NCI-H510A treated with DMSO at 0.1 percent for 48 hours (cell line): ENCODE results near the gene MYT1.
A peak's percentile ranks its signal among the peaks of the same experiment; 100 is the strongest.

Experiments used
- DNase-seq: peaks from one replicate; lab custom pipeline; 2025; lab: John Stamatoyannopoulos, UW

Gene MYT1

DNA sequence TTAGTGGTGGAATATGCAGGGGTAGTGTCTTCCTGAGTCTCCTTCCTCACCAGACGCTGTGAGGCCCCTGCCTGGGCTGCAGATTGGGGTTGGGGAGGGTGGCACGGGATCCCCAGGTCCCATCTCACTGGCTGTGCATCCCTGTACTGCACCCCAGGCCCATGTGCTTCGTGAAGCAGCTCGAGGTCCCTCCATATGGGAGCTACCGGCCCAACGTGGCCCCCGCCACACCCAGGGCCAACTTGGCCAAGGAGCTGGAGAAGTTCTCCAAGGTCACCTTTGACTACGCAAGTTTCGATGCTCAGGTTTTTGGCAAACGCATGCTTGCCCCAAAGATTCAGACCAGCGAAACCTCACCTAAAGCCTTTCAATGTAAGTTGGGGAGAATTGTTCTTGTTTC lies 52.7 kb downstream of the MYT1 start:
- no peak for DNase-seq

DNA sequence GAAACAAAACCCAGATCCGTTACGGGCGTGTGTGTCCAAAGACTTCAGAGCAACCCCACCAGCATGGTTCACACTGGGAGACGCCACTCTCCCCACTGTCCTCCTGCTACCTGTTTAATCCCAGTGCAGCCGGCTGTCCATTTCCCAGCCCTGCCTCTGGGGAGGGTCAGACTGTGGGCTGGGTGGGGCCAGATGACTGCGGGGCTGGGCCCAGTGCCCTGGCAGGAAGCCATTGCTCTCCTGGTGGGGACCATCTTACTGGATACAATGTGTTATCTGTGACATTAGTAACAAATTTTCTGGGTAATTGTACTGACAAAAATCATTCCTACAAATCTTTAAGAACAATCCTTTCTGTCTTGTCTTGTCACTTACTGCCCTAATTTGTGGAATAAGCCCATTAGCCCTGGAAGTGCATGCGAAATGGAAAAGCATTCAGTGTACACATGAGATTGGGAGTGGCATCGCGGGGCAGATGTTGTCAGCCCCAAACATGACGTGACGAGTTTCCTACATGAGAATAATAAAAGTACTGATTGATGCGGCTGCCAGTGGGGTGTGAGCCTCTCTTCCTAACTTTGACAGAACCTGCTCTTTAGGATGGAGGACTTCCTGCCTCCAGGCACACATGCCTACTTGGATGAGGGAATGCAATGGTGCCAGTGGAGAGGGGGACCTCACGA lies 53.4 kb downstream of the MYT1 start:
- DNase-seq = no peak

DNA sequence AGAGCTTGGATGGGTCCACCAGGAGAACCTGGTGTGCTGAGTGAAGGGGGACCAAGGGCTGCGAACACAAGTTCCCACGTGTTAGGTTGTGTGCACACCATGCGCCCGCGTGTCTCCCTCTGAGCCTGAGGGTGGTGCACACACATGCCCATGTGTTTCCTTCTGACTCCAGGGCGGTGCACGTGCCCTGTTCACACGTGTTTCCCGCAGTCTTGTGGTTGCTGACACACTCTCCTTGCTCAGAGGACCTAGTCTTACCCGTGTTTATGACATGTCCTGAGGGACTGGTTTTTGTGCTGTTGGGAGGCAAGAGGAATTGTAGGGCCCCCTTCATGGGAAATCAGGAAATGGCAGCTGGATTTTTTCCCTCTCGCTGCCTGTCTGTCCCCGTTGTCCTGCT lies 55.0 kb downstream of the MYT1 start:
- DNase-seq = no peak

DNA sequence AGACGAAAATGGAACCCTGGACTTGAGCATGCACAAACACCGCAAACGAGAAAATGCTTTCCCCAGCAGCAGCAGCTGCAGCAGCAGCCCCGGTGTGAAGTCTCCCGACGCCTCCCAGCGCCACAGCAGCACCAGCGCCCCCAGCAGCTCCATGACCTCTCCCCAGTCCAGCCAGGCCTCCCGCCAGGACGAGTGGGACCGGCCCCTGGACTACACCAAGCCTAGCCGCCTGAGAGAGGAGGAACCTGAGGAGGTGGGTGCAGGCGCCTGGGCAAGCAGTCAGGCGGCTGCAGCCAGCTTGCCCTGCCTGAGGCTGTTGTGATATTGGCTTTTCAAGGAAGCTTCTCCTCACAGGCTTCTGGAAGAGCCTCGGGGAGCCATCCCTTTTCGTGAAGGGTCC lies 55.5 kb downstream of the MYT1 start:
- DNase-seq = no peak

DNA sequence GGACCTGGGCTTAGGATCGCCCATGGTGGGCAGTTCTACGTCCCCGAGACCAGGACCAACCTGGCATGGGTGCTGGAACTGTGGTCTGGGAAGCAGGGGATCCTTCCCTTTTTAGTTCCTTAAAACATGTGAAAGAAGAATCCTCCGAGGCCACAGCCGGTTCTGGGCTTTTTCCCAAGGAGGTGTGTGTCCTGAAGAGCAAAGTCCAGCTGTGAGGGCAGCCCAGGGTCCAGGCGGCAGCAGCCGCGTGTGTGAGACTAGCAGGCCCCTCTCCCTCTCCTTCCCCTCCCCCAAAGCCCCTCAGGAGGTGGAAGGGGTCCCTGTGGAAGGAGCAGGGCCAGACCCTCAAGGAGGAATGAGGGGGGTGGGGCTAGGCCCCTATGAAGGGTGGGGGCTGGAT lies 56.2 kb downstream of the MYT1 start:
- no peak for DNase-seq

DNA sequence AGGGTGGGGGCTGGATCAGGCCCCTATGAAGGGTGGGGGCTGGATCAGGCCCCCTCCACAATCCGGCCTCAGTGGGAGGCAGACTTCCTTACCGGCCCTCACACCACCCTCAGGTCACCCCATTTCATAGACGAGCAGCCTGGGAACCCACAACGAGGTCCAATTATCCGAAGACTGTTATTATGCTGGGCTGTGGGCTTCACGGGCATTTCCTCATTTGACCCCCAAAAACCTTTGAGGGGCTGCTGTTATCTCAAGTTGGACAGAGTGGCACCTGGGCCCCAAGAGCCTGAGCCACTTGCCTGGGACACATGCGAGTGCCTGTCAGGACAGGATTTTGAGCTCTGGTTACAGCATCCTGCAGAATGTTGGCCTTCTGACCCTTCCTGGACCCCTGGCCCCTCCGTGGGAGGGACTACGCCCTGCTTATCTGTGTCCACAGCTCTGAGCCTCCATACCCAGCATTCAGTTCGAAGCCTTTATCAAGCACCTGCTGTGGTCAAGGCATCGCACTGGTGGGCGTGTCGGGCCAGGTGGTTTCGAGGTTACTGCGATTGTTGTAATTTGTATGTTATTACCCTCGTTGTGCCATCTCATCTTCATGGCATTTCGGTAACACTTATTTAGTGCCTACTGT lies 56.8 kb downstream of the MYT1 start:
- no peak for DNase-seq

DNA sequence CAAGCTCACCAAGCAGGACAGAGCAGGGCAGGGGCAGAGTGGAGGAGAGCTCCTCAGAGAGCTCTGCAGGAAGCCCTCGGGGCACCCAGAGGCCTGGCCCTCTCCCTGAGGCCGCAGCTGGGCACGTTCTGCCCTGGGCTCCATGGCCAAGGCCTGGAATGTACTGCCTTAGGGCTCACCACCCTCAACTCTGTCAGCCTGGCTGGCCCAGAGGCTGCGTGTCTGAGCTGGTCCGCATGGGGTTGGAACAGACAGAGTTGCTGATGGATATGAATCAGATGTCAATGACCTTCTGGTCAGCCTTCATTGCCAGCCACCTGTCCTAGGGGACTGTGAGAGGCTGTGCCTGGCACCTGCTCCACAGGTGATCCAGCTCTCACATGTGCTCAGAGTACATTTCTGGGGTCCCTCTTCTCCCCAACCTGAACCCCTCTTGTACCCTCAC lies 58.1 kb downstream of the MYT1 start:
- DNase-seq = no peak

DNA sequence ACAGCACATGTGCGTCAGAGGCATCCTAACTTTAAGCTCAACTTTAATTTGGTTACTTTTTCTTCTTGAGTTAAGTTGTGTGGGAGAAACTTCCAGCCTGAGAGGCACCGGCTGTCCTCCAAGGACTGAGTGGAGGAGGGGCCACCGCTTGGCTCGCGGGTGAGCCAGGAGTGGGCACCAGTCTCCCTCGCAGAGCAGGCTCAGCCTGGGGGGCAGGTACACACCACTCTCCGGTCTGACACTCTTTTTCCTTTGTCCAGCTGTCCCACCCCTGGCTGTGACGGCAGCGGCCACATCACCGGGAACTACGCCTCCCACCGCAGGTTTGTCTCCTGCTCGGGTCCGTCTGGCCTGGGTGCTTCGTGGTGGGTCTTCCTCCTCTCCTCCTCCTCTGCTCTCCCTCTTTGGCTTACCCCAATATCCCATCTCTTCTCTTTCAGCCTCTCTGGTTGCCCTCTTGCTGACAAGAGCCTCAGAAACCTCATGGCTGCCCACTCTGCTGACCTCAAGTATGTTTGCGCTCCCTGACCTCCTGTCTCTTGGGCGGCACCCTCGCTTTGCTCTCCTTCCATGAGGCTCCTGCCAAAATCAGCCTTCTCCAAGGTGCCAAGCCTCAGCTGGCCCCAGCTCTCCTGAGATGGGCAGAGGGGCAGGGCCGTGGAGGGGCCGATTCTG lies 58.7 kb downstream of the MYT1 start:
- no peak for DNase-seq

DNA sequence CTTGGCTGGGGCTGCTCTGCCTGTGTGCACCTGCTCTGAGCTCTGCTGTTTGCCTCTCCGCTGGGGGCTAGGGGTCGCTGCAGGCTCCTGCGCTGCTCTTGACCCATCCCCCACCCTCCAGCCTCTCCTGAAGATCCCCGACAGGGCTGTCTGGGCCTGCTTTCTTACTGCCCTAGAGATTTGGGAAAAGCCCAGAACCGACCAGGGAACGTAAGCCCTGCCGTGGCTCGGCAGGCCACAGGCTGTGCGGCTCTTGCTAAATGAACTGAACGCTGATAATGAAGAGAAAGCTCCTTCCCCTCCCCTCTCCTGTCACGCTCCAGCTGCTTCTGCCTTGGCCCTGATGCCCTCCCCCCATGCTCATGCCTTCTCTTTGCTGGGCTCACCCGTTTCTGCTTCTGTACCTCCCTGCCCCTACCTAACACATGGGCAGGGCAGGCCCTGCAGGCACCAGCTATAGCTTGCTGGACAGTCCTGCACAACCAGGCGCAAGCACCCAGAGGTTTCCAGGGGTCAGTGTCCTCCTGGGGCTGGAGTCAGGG lies 59.3 kb downstream of the MYT1 start:
- peak; percentile 25 for DNase-seq

DNA sequence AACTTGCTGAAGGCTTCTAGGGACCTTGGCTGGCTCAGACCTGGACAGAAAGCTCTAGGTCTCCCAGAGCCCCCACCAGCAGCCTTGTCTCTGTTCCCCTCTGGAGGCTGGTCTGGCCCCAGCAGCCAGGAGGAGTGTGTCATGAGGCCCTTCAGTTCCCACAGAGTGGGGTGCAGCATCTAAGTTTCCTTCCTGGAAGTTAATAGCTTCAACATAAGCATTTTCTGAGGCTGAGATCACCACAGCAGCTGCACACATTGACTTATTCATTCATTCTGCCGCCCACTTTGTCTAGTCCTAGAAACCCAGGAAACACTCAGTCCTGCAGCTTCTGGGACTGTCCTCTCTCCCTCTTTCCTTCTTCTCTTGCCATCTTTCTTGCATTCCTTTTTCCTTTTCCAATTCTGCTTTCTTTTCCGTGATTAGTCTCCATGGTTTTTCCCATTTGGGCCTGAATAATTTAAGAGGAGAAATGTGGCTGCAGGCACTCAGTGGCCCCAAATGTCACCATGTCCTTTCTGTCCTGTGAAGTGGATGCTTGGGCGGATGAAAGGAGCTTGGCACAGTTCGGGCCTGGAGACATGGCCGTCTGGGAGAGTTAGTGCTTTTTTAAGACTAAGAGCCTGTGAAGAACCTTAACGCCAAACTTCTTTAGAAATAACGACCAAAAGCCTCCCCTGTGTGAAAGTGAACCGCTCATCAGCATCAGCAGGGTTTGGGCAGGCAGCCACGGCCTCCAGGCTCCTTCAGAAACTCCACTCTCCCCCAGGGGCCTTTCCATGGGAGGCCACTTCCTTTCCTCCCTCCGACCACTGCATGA lies 60.3 kb downstream of the MYT1 start:
- no peak for DNase-seq

DNA sequence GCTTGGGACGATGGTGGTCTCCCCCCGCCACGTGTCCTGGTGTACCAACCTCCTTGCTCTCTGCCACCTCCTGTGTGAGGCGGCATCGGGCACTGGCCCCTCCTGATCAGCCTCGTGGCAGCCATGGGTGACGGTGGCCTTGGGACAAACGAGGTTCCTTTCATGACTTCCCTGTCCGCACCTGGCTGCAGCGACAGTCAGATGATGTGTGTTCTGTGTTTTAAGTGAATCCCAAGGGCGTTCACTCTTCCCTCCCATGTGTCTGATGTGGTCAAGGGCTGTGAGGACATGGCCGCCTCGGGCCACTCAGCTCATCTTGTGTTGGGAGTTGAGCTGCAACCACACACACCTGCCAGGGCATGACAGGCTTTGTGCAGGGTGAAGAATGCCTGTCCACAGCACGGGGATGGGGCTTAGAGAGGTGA lies 60.9 kb downstream of the MYT1 start:
- DNase-seq = no peak

DNA sequence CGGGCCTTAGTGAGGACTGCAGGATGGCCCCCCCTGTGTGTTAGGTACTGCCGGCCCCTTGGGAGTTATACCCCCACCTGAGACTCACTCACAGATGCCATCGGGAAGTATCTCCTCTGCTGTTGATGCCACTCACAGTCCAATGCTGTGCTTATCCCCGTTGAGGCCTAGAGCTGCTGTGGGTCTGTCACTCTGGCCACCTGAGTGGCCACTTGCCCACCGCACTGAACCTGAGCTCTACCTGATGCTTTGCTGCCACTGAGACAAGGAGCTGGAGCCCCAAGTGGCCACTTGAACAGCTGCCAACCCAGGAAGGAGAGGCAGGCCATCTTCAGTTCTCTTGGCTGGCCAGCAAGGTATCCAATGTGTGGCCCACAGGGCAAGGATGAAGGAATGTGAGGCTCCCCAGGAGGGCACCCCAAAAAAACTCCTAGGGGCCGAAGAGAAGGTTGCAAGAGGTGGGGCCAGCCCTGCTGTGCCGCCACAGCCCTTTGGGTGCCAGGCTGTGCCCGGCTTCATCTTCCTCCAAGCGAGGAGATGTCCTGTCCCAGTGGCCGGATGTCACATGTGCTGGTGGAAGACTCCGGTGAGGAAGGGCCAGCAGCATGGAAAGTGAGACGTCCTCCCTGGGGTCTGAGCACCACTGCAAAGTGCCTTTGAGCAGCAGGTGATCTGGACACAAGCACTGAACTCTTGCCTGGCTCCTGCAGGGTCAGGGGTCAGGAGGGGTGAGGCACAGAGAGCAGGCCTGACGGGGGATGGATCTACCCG lies 61.8 kb downstream of the MYT1 start:
- no peak for DNase-seq

DNA sequence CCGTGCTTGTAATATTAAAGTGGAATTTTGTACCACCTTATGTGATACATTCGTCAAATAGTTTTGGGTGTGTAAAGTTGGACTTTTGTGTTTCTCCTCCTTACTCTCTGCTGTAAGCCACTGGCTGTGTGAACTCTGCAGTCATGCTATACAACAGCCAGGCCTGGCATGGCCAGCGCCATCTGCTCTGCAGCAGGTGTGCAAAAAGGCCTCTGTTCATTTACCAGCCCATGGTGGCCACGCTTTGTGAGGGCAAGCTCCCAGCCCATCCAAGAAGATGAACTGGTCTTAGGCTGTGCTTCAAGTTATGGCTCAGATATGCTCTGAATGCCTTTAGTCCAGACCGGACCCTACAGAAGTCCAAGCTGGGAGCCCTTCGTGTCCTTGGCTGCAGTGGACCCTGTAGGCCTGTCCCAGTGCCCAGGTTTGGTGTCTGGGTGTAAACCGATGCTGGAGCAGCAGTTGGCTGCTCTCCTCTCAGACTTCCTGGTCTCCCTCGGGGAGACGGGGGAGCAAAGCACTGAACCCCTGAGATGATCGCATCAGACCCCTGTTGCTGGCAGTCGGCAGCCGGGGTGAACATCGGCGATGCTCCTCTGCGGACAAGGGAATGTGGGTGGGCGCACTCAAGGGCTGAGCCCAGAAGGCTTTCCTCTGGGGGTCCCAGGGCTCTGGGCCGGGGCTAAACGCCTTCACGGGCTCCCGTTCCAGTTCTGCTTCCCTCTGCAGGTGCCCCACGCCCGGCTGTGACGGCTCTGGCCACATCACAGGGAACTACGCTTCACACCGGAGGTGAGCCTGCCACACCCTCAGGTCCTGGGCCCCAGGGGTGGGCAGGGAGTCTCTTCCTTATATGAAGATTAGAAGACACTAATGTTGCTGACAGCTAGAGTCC lies 62.7 kb downstream of the MYT1 start:
- DNase-seq = no peak

DNA sequence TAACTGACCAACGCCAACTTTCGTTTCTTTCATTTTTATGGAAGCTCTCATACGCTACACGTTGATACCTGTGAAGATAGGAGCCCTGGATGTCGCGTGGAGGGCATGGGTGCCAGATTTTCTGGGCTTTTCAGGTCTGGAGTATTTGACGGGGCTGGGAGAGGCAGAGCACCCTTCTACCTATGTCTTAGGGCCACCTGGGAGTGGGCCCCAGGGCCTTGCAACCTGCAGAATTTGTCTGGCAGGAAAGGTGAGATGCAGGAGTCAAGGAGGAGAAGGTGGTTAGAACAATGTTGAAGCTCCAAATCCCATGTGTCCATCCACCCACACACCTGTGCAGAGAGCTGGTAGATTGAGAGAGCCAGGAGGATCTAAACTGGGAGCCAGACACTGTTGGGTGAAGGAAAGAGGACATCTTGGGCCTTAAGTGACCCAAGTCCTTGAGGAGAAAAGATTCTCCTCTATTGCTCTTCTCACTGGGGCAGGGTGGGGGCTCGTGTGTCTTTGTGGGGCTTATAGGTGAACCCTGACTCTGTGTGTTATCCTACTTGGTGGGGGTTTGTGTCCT lies 63.9 kb downstream of the MYT1 start:
- no peak for DNase-seq

DNA sequence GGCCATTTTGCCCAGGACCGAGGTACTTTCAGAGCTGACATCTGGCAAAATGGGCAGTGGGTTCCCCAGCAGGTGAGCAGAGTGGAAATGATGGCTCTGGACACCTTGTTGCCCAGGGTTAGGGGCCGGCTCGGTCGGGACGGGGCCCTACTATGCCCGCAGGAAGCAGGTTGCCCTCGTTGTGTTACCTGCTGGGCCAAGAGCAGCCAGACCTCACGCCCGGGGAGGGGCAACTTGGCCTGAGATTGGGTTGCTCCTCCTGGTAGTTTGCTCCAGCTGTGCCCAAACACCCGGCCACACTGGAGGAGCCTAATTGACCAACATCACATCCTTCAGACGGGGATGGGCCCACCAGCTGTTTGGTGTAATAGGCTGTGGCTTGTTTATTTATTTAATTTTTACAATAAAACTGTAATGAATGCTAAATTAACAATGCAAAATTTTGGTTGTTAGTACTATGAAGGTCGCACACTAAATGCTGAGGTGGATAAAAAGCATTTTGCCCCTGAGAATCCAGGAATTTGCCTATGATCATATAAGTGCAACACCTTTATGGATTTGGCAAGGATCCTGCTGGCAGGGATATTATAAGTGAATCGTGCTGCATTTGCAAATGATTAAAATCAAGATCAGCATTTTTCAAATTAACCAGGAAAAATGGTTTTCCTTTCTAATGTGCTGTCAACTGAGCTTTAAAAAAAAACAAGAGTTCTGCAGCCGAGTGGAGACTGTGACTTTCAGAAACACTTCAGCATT lies 64.7 kb downstream of the MYT1 start:
- DNase-seq = no peak

DNA sequence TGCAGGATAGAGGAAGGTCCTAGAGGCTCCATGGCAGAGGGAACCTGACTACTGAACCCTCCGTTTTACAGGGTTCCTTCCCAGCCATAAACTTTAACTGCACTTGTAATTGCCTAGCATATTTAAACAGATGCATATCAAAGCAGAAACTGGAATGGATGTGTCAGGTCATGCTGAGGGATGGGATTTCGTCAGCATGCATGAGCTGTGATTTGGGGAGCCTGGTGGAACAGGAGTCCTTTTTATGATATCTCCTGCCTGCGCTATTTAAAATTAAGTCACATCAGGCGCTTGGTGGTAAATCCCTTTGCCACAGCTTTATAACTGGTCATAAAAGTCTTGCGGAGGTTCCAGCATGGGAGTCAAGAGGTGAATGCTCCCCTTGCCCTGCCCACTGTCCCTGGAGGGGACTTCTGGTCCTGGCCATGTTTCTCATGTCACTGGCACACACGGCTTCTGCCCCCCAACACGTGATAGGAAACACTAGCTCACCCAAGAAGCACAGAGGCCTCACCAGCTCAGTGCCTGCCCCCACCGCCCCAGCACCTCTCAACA lies 65.3 kb downstream of the MYT1 start:
- DNase-seq = no peak

DNA sequence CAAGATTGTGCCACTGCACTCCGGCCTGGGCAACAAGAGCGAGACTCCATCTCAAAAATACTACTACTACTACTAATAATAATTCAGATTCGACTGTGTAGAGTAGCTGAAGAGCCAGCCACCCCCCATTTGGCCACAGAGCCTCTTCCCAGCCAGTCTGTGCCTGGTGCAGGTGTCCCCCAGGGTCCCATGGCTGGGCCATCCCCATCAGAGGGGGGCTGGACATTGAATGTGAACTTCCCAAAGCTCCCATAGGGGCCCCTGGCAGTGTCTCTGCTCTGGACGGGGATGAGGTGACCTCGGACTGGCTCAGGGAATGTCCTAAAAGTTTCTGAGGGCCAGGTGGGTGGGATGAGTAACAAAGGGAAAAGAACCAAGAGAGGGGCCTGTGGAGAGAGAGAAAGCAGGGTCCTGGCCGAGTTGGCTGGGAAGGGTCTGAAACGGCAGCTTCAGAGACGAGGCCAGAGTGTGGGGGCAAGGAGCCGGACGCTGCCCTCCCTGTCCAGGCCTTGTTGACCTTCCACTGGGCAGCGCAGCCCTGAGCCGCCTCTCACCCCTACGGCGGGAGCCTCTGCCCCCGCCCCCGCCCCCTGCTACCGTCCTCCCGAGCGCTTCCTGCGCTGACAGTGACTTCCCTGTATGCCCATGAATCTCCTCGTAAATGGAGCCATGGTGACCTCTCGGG lies 66.4 kb downstream of the MYT1 start:
- no peak for DNase-seq
